K562 (cell line): Measurements from ENCODE around the gene ZNF672. TPM values are rescaled to one million over a fixed set of nuclear protein-coding genes. Genes with fewer than 3 reads are reported as not detected.

ENCODE experiments used
- BDP1 ChIP-seq: IDR thresholded peaks from 3 replicates; pipeline ENCODE4 v1.6.1; 2011; ENCODE audit not compliant: insufficient read length, insufficient read depth
- BRD4 ChIP-seq: fragments of 200-600 bp; sonication (generic); IDR thresholded peaks from 2 replicates; pipeline ENCODE4 v1.6.1; 2017; ENCODE audit warnings: inconsistent platforms
- CBX3 ChIP-seq, 2 experiments: IDR thresholded peaks; 1 replicate in 1 of 2; 2 replicates in 1 of 2; pipeline ENCODE4 v1.6.1; 2012; ENCODE audit warnings: inconsistent platforms in 2 of 2, low read length in 2 of 2, borderline replicate concordance in 1 of 2, control low read depth in 1 of 2
- DPF2 ChIP-seq: fragments of 450-650 bp; IDR thresholded peaks from 2 replicates; pipeline ENCODE4 v1.6.1; 2016
- GABPB1 ChIP-seq: sonication (generic); formaldehyde crosslinking; IDR thresholded peaks from 2 replicates; pipeline ENCODE4 v1.8.0; 2022; ENCODE audit warnings: mild to moderate bottlenecking, missing genetic modification reagents
- HDGF ChIP-seq: fragments of 450-650 bp; IDR thresholded peaks from 2 replicates; pipeline ENCODE4 v1.6.1; 2016
- JUNB ChIP-seq: fragments of 450-650 bp; formaldehyde crosslinking; conservative IDR thresholded peaks from 2 replicates; pipeline ENCODE4 v1.4.0; 2020; ENCODE audit warnings: mild to moderate bottlenecking
- KDM1A ChIP-seq, 2 experiments: fragments of 450-650 bp; IDR thresholded peaks; 2 replicates each; pipeline ENCODE4 v1.6.1; 2016; ENCODE audit warnings: mild to moderate bottlenecking in 2 of 2
- KDM4B ChIP-seq, 2 experiments: fragments of 450-650 bp in 1 of 2; sonication (generic) in 1 of 2; IDR thresholded peaks; 2 replicates each; pipeline ENCODE4 v1.6.1; 2016 to 2017; ENCODE audit warnings: borderline replicate concordance in 2 of 2, antibody characterized with exemption in 1 of 2, low read depth in 1 of 2, mild to moderate bottlenecking in 1 of 2
- MAFG ChIP-seq: fragments of 450-650 bp; conservative IDR thresholded peaks from 2 replicates; pipeline ENCODE4 v1.6.1; 2016; ENCODE audit warnings: missing genetic modification characterization, missing compliant biosample characterization
- NCOR1 ChIP-seq: fragments of 450-650 bp; IDR thresholded peaks from 2 replicates; pipeline ENCODE4 v1.6.1; 2016; ENCODE audit warnings: mild to moderate bottlenecking, moderate library complexity
- POLR2H ChIP-seq: IDR thresholded peaks from 2 replicates; pipeline ENCODE4 v1.6.1; 2016; ENCODE audit warnings: missing genetic modification characterization, low read depth, mild to moderate bottlenecking, control low read depth, missing compliant biosample characterization, moderate library complexity
- SIX5 ChIP-seq, 2 experiments: IDR thresholded peaks; 2 replicates each; pipeline ENCODE4 v1.6.1; 2011; ENCODE audit warnings: low read length in 2 of 2, borderline replicate concordance in 1 of 2, low read depth in 1 of 2, mild to moderate bottlenecking in 1 of 2, moderate library complexity in 1 of 2; ENCODE audit not compliant: insufficient read depth in 1 of 2
- SMAD2 ChIP-seq: fragments of 150-350 bp; IDR thresholded peaks from 2 replicates; pipeline ENCODE4 v1.6.1; 2014; ENCODE audit warnings: low read depth, mild to moderate bottlenecking, low read length
- SOX6 ChIP-seq: fragments of 450-650 bp; IDR thresholded peaks from 2 replicates; pipeline ENCODE4 v1.6.1; 2014; ENCODE audit warnings: mild to moderate bottlenecking
- TSC22D4 ChIP-seq: fragments of 450-650 bp; IDR thresholded peaks from 2 replicates; pipeline ENCODE4 v1.6.1; 2016; ENCODE audit warnings: missing genetic modification characterization, missing biosample characterization, control low read depth
- YBX1 ChIP-seq: fragments of 450-650 bp; IDR thresholded peaks from 2 replicates; pipeline ENCODE4 v1.7.1; 2016; ENCODE audit warnings: mild to moderate bottlenecking
- ZBTB8A ChIP-seq: fragments of 450-650 bp; IDR thresholded peaks from 2 replicates; pipeline ENCODE4 v1.6.1; 2018; ENCODE audit warnings: mild to moderate bottlenecking, moderate library complexity; ENCODE audit not compliant: partially characterized antibody
- ZNF3 ChIP-seq: fragments of 250-450 bp; sonication (Bioruptor Pico); IDR thresholded peaks from 2 replicates; pipeline ENCODE4 v1.5.0; 2021; ENCODE audit warnings: mild to moderate bottlenecking, moderate library complexity
- ZNF354B ChIP-seq: fragments of 250-450 bp; sonication (Bioruptor Pico); IDR thresholded peaks from 2 replicates; pipeline ENCODE4 v1.4.0; 2020
- ZNF384 ChIP-seq: IDR thresholded peaks from 2 replicates; pipeline ENCODE4 v1.6.1; 2012; ENCODE audit warnings: low read depth, low read length, improper control_type of control experiment
- polyA plus RNA-seq, 8 experiments: library from polyadenylated mRNA; depleted of rRNA in 4 of 8; stranded (reverse) in 5 of 8; unstranded in 3 of 8; fragments of >200 nt; fragmentation: Nextera tagmentation in 2 of 8; fragmentation: Illumina TruSeq in 1 of 8; extraction: Ambion mirVana in 2 of 8; extraction: Trizol in 1 of 8; gene quantifications; 2 replicates each; pipeline versions ENCODE4 v1.2.1 to v1.2.3, GENCODE V29; 2011 to 2014; ENCODE audit warnings: inconsistent platforms in 1 of 8, missing spikeins in 1 of 8
- total RNA-seq, 7 experiments: library from RNA; depleted of rRNA in 6 of 7; stranded (reverse); fragments of >200 nt in 6 of 7; fragmentation: Illumina TruSeq in 2 of 7; extraction: Trizol in 2 of 7; gene quantifications; 2 replicates each; pipeline versions ENCODE4 v1.2.1 to v1.2.3, GENCODE V29; 2011 to 2021; ENCODE audit warnings: low replicate concordance in 1 of 7
- TF ChIP-seq, protein P1 (sequence below): fragments of 250-450 bp; sonication (Bioruptor Pico); IDR thresholded peaks from 2 replicates; pipeline ENCODE4 v1.6.1; 2021; ENCODE audit warnings: mild to moderate bottlenecking
- TF ChIP-seq, protein P2 (sequence below), 3 experiments: fragments of 200-800 bp in 1 of 3; fragments of 250-450 bp in 1 of 3; fragments of 450-650 bp in 1 of 3; sonication (Bioruptor Pico) in 1 of 3; sonication (Bioruptor generic) in 1 of 3; formaldehyde crosslinking in 1 of 3; IDR thresholded peaks; 2 replicates each; pipeline versions ENCODE4 v1.6.1 to v1.8.0; 2016 to 2022; ENCODE audit warnings: mild to moderate bottlenecking in 2 of 3, missing genetic modification characterization in 2 of 3, missing compliant biosample characterization in 1 of 3, moderate library complexity in 1 of 3
- TF ChIP-seq, protein P3 (sequence below): sonication (generic); formaldehyde crosslinking; IDR thresholded peaks from 2 replicates; pipeline ENCODE4 v1.8.0; 2022; ENCODE audit warnings: mild to moderate bottlenecking, missing genetic modification reagents

ZNF672 gene
- total and polyA plus RNA-seq, 9 of the 15 experiments (the other 6 are each of a cell fraction or from before 2014, with no cell fraction given) = 1.9 to 57.9 (median 24.1) TPM

- TF ChIP-seq JUNB (CRISPR knock-in tag) (no peak), KDM1A (IDR thresholded peaks at IDR 0.05) (no peak), BDP1 (no peak), MAFG (tag) (no peak), HDGF (no peak), YBX1 (no peak), NCOR1 (no peak), ZNF384 (no peak), GABPB1 (CRISPR knock-in tag) (no peak), ZNF3 (CRISPR knock-in tag) (no peak), POLR2H (tag) (peak; percentile 88), ZNF354B (CRISPR knock-in tag) (no peak), SMAD2 (no peak), SIX5 (IDR thresholded peaks at IDR 0.05; ENCODE audit: borderline replicate concordance in 1 of 2, insufficient read depth in 1 of 2, low read depth in 1 of 2, low read length in 2 of 2) (no peak), KDM4B (IDR thresholded peaks at IDR 0.05; ENCODE audit: borderline replicate concordance in 2 of 2, low read depth in 1 of 2) (0 out of 4 replicates have a peak, but pooled peaks of 1 of the 2 experiments have one; percentile 72), DPF2 (no peak), ZBTB8A (no peak), CBX3 (IDR thresholded peaks at IDR 0.05; ENCODE audit: borderline replicate concordance in 1 of 2, low read length in 2 of 2) (no peak; a peak in 1 of 3 replicates), BRD4 (0 out of 2 replicates have a peak, but pooled peaks have one; percentile 29), TSC22D4 (tag) (no peak), SOX6 (peak; percentile 11; the same call in 1 of the 2 replicates)
- TF ChIP-seq, protein P1, sequence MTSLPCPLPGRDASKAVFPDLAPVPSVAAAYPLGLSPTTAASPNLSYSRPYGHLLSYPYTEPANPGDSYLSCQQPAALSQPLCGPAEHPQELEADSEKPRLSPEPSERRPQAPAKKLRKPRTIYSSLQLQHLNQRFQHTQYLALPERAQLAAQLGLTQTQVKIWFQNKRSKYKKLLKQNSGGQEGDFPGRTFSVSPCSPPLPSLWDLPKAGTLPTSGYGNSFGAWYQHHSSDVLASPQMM = no peak
- TF ChIP-seq, protein P2, sequence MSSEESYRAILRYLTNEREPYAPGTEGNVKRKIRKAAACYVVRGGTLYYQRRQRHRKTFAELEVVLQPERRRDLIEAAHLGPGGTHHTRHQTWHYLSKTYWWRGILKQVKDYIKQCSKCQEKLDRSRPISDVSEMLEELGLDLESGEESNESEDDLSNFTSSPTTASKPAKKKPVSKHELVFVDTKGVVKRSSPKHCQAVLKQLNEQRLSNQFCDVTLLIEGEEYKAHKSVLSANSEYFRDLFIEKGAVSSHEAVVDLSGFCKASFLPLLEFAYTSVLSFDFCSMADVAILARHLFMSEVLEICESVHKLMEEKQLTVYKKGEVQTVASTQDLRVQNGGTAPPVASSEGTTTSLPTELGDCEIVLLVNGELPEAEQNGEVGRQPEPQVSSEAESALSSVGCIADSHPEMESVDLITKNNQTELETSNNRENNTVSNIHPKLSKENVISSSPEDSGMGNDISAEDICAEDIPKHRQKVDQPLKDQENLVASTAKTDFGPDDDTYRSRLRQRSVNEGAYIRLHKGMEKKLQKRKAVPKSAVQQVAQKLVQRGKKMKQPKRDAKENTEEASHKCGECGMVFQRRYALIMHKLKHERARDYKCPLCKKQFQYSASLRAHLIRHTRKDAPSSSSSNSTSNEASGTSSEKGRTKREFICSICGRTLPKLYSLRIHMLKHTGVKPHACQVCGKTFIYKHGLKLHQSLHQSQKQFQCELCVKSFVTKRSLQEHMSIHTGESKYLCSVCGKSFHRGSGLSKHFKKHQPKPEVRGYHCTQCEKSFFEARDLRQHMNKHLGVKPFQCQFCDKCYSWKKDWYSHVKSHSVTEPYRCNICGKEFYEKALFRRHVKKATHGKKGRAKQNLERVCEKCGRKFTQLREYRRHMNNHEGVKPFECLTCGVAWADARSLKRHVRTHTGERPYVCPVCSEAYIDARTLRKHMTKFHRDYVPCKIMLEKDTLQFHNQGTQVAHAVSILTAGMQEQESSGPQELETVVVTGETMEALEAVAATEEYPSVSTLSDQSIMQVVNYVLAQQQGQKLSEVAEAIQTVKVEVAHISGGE (CRISPR knock-in tag; IDR thresholded peaks at IDR 0.05) = peak in 1 of 3 experiments; percentile 86; a peak in 2 of 6 replicates
- TF ChIP-seq, protein P3, sequence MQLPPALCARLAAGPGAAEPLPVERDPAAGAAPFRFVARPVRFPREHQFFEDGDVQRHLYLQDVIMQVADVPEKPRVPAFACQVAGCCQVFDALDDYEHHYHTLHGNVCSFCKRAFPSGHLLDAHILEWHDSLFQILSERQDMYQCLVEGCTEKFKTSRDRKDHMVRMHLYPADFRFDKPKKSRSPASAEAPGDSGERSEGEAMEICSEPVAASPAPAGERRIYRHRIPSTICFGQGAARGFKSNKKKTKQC = no peak
Observed at GRCh38 chr1:248837781-248838356, at the start of gene ZNF672 (continued).
